Testis (tissue), 3 donors: Measurements from ENCODE around the gene DDB1. TPM values are rescaled to one million over a fixed set of nuclear protein-coding genes. Genes with fewer than 3 reads are reported as not detected.

ENCODE experiments used
- DNase-seq: peaks from one replicate; pipeline ENCODE4 v3.0.0-alpha.2; 2019
- H3K27ac ChIP-seq, 2 donors: fragments of 200-600 bp; sonication (generic); one replicate each; pipeline ENCODE4 v1.5.1; 2019
- H3K27me3 ChIP-seq: fragments of 200-600 bp; sonication (generic); one replicate; pipeline ENCODE4 v1.5.1; 2019
- H3K36me3 ChIP-seq: fragments of 200-600 bp; sonication (generic); one replicate; pipeline ENCODE4 v1.5.1; 2017; ENCODE audit warnings: low read depth; ENCODE audit errors: missing control alignments
- H3K4me1 ChIP-seq: fragments of 200-600 bp; sonication (generic); one replicate; pipeline ENCODE4 v1.5.1; 2019
- H3K4me3 ChIP-seq, 2 donors: fragments of 200-600 bp; sonication (generic); one replicate each; pipeline ENCODE4 v1.5.1; 2017 to 2019
- H3K9me3 ChIP-seq: fragments of 200-600 bp; sonication (generic); one replicate; pipeline ENCODE4 v1.5.1; 2017
- CTCF ChIP-seq, 3 experiments: fragments of 450-650 bp in 2 of 3; fragments of 200-600 bp in 1 of 3; sonication (generic) in 1 of 3; IDR thresholded peaks; one replicate each; pipeline ENCODE4 v1.5.1; 2016 to 2019; ENCODE audit warnings: antibody characterized with exemption in 3 of 3, mild to moderate bottlenecking in 2 of 3, moderate library complexity in 1 of 3
- POLR2A ChIP-seq: fragments of 450-650 bp; IDR thresholded peaks from one replicate; pipeline ENCODE4 v1.6.1; 2017; ENCODE audit warnings: antibody characterized with exemption, mild to moderate bottlenecking, moderate library complexity
- WGBS, 2 donors: methylation state at CpG; one replicate each; pipeline ENCODE4 v1.1.5; 2018; 5-methylcytosine and 5-hydroxymethylcytosine counted together
- intact Hi-C: fragments of 100-400 bp; cut with DNase I; formaldehyde crosslinking; loops from one replicate; pipeline ENCODE4 v1.15.1; 2023; ENCODE audit warnings: low total_unique reads
- polyA plus RNA-seq: library from polyadenylated mRNA; stranded (reverse); fragments of 350-450 nt; fragmentation: Illumina TruSeq; extraction: RNeasy Lipid Tissue Mini Kit (QIAGEN cat#74804); gene quantifications from one replicate; pipeline ENCODE4 v1.2.3, GENCODE V29; 2014; ENCODE audit warnings: low read depth, low replicate concordance; ENCODE audit not compliant: insufficient read depth
- total RNA-seq, 2 donors: library from RNA; depleted of rRNA; stranded (reverse); fragments of >200 nt; gene quantifications; one replicate each; pipeline ENCODE4 v1.2.3, GENCODE V29; 2016

Gene DDB1
- total and polyA plus RNA-seq, 3 donors from 2014 or later = 257 to 333 (median 266) TPM

GRCh38 chr11:61361741-61362541 lies 29.0 kb upstream of the DDB1 start, which contains the start of the genes CYB561A3 and TMEM138:
Gene CYB561A3, minus strand, starts transcription at chr11:61361882. Its CDS starts 5,169 bp downstream, at chr11:61356713.
Gene TMEM138, plus strand, starts transcription at chr11:61362374. Its CDS starts 2,017 bp downstream, at chr11:61364391.
- Histone ChIP-seq H3K27ac (peak within 1 kb of the TSS; percentile 95 to 99), H3K36me3 (no peaks in the 10 kb centered on the region), H3K9me3 (no peaks in the 10 kb centered on the region), H3K27me3 (no peaks in the 10 kb centered on the region), H3K4me1 (peaks cover 15% of the 10 kb centered on the region), H3K4me3 (peak within 1 kb of the TSS; percentile 77 to 84)
- WGBS, 2 donors = 0 to 1% methylated on average over 28 to 63 of the region's 63 CpGs
- intact Hi-C loops = no loop called here
- peak; percentile 95 for DNase-seq
- no peak for TF ChIP-seq POLR2A
- no peak for TF ChIP-seq CTCF (IDR thresholded peaks at IDR 0.05)

- peak overlapping the region; percentile 77 to 84 for H3K4me3 ChIP-seq
- H3K27me3 ChIP-seq = no peaks in the 10 kb centered on the region
- H3K4me1 ChIP-seq = peaks cover 13% of the 10 kb centered on the region
- no peak for DNase-seq
- peak overlapping the region; percentile 95 to 99 for H3K27ac ChIP-seq
- WGBS, 2 donors = 1 to 11% methylated on average over 8 to 22 of the region's 22 CpGs
- no peak for TF ChIP-seq POLR2A
- no peak for TF ChIP-seq CTCF (IDR thresholded peaks at IDR 0.05)
- intact Hi-C loops = no loop called here
- no peaks in the 10 kb centered on the region for H3K36me3 ChIP-seq
- no peaks in the 10 kb centered on the region for H3K9me3 ChIP-seq
These were observed 28.4 kb upstream of the DDB1 start for GRCh38 chr11:61361237-61361740.

GRCh38 chr11:61359516-61359915 lies 26.6 kb upstream of the DDB1 start:
- H3K36me3 ChIP-seq = no peaks in the 10 kb centered on the region
- no peaks in the 10 kb centered on the region for H3K9me3 ChIP-seq
- intact Hi-C loops = no loop called here
- 80 to 83% methylated on average over 6 of the region's 6 CpGs for WGBS, 2 donors
- no peak overlapping the region for H3K27ac ChIP-seq
- H3K4me1 ChIP-seq = peaks cover 13% of the 10 kb centered on the region
- no peak overlapping the region for H3K4me3 ChIP-seq
- no peak for DNase-seq
- no peaks in the 10 kb centered on the region for H3K27me3 ChIP-seq
- TF ChIP-seq POLR2A (no peak), CTCF (IDR thresholded peaks at IDR 0.05) (no peak)

DNA sequence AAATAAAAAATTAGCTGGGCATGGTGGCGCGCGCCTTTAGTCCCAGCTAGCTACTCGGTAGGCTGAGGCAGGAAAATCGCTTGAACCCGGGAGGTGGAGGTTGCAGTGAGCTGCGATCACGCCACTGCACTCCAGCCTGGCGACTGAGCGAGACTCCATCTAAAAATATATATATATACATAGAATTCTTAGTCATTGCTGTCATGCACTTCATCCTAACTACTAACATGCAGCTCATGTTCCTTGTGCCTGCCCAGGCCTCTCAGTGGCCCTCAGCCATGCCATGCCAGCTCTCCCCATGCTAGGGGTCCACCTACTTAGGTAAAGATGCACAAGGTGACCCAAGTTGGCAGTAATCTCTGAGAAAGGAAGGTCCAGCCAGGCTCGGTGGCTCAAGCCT lies 25.7 kb upstream of the DDB1 start:
- Histone ChIP-seq H3K9me3 (no peaks in the 10 kb centered on the region), H3K36me3 (no peaks in the 10 kb centered on the region), H3K27me3 (no peaks in the 10 kb centered on the region), H3K4me3 (no peak overlapping the region), H3K27ac (no peak overlapping the region), H3K4me1 (peaks cover 8% of the 10 kb centered on the region)
- no peak for TF ChIP-seq POLR2A
- no peak for TF ChIP-seq CTCF (IDR thresholded peaks at IDR 0.05)
- 96 to 98% methylated on average over 11 of the region's 11 CpGs for WGBS, 2 donors
- no peak for DNase-seq
- intact Hi-C loops = no loop called here
